Left renal cortex interstitium (tissue), 4 donors: ENCODE data around the gene ZNF397. TPM values are rescaled to one million over a fixed set of nuclear protein-coding genes. Genes with fewer than 3 reads are reported as not detected.

ENCODE experiments used
- DNase-seq, 4 donors: peaks; one replicate each; pipeline ENCODE4 v3.0.0-alpha.2; 2013; ENCODE audit warnings: low read depth in 4 of 4, low spot score in 2 of 4, missing footprints in 1 of 4
- polyA plus RNA-seq, 4 donors: library from polyadenylated mRNA; unstranded; fragments of 120-200 nt; gene quantifications; one replicate each; pipeline ENCODE4 v1.2.1, GENCODE V29; 2013; ENCODE audit not compliant: insufficient read length in 4 of 4

The ZNF397 gene
- polyA plus RNA-seq, 4 donors: 40.3 to 90.2 (median 61.0) TPM

- DNase-seq: no peak
Measured at GRCh38 chr18:35245719-35246317, 5.0 kb downstream of the ZNF397 start.

- no peak for DNase-seq
Measured at GRCh38 chr18:35246831-35247230, 6.0 kb downstream of the ZNF397 start.

GRCh38 chr18:35247412-35248249 is 6.8 kb downstream of the ZNF397 start:
- no peak for DNase-seq

GRCh38 chr18:35248429-35248828 is 7.6 kb downstream of the ZNF397 start:
- no peak for DNase-seq

- no peak for DNase-seq
Measured at GRCh38 chr18:35252466-35252865, 11.6 kb downstream of the ZNF397 start.

- DNase-seq: no peak
Measured at GRCh38 chr18:35253655-35254287, 12.9 kb downstream of the ZNF397 start.

- DNase-seq: no peak
Measured at GRCh38 chr18:35256947-35257346, 16.1 kb downstream of the ZNF397 start.

- no peak for DNase-seq
Measured at GRCh38 chr18:35264409-35264808, 23.6 kb downstream of the ZNF397 start.

- peak; percentile 58 to 74 (median 70) for DNase-seq
Measured at GRCh38 chr18:35267161-35267651, 26.4 kb downstream of the ZNF397 start.

- DNase-seq: peak in 1 of 4 donors; percentile 14
Measured at GRCh38 chr18:35267809-35268208, 27.0 kb downstream of the ZNF397 start.

GRCh38 chr18:35268821-35269220 is 28.0 kb downstream of the ZNF397 start:
- no peak for DNase-seq

- DNase-seq: no peak
Measured at GRCh38 chr18:35271656-35272055, 30.8 kb downstream of the ZNF397 start.

GRCh38 chr18:35276267-35276666 is 35.4 kb downstream of the ZNF397 start:
- no peak for DNase-seq

- DNase-seq: no peak
Measured at GRCh38 chr18:35277633-35278032, 36.8 kb downstream of the ZNF397 start.

GRCh38 chr18:35278085-35278484 is 37.3 kb downstream of the ZNF397 start:
- DNase-seq: no peak

GRCh38 chr18:35278969-35279368 is 38.1 kb downstream of the ZNF397 start:
- no peak for DNase-seq

GRCh38 chr18:35282353-35282752 is 41.5 kb downstream of the ZNF397 start:
- no peak for DNase-seq

- DNase-seq: no peak
Measured at GRCh38 chr18:35283923-35284794, 43.3 kb downstream of the ZNF397 start.

GRCh38 chr18:35284841-35285240 is 44.0 kb downstream of the ZNF397 start:
- DNase-seq: no peak

GRCh38 chr18:35289293-35289692 is 48.5 kb downstream of the ZNF397 start:
- DNase-seq: peak in 2 of 4 donors; percentile 5 to 34

- DNase-seq: peak in 2 of 4 donors; percentile 5 to 60
Measured at GRCh38 chr18:35289727-35290093, 48.9 kb downstream of the ZNF397 start.
